Dedifferentiated amniotic fluid mesenchymal stem cell (primary cell): ENCODE measurements around the gene FAXDC2.

Source experiments
- DNase-seq: peaks from one replicate; pipeline ENCODE4 v3.0.0-alpha.2; 2016; ENCODE audit errors: extremely low spot score

The FAXDC2 gene

DNA sequence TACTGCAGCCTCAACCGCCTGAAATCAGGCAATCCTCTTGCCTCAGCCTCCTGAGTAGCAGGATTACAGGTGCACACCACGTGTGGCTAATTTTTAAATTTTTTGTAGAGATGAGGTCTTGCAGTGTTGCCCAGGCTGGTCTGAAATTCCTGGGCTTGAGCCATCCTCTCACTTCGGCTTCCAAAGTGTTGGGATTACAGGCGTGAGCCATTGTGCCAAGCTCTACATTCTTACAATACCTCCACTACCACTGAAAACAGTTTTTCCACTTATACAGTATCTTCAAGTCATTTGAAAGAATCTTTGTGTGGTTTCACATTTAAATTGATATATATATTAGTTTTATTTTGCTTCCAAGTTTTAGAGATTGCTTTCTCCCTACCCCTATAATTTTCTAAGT, 52.6 kb downstream of the FAXDC2 start:
- no peak for DNase-seq

DNA sequence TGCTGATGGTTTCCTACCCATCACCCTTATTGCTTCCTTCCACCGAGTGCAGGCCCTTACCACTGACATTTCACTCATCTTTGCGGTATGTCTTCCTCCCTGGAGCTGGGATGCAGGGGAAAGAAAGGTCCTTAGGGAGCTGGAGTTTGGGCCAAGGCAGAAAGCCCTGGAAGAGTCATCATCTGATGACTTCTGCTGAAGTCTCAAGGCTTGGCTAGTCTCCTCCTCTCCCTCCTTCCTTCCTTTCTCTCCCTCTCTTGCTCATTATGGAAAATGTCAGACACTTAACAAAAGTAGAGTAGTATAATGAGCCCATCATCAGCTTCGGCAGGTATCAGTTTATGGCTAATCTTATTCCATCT, 55.2 kb downstream of the FAXDC2 start:
- no peak for DNase-seq

DNA sequence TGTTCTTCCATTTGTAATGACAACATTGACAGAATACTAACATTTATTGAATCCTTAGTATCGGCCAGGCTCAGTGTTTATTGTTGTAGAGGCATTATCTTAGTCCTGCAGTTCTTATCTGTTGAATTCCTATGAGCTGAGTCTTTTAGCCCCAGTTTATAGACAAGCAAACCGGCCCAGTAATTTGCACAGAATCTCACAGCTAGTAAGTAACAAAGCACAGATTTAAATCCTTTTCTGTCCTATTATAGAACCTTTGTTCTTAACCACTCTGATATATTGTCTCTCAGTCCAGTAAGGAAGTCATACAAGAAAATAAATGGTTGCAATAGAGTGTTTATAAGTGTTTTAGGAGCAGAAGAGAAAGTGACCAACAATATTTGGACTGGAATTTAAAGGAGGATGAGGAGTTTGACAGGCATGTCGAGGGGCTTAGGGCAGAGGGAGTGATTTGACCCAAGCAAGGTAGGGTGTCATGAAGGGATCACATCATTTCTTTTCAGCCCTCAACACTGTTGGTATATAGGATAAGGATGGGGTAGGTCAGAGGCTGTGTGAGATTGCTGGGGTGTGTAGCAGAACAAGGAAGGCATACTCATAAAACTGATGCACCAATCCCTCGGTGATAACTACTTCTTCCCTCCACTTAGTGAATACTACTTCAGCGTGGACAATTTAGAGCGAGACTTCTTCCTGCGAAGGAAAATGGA, 55.7 kb downstream of the FAXDC2 start:
- DNase-seq: no peak

DNA sequence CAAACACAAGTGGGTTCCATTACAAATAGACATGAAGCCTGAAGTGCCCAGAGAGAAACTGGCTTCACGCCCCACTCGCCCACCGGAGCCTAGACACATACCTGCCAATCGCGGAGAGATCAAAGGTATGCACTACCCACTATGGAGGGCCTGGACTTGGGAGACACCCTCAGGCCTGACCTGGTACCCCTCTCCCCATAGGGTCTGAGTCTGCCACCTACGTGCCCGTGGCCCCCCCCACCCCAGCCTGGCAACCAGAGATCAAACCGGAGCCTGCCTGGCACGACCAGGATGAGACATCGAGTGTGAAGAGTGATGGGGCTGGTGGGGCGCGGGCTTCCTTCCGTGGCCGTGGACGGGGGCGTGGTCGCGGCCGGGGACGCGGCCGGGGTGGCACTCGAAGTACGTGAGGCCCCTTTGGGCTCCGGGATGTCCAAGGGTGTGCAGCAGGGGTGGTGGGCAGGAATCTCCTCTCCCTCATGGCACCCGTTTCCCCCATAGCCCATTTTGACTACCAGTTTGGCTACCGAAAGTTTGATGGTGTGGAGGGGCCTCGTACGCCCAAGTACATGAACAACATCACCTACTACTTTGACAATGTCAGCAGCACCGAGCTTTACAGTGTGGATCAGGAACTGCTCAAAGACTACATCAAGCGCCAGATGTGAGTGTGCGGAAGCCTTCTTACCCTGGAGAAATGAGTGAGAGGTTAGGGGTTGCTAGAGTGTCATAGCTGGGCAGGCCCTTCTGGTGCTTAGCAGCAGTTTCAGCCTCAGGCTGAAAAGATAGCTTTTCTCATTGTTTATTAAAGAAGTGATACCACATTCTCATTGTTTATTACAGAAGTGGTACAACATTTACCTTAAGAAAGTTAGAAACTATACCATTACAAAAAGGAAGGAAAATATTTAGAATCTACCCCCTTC, 56.5 kb downstream of the FAXDC2 start:
- no peak for DNase-seq

DNA sequence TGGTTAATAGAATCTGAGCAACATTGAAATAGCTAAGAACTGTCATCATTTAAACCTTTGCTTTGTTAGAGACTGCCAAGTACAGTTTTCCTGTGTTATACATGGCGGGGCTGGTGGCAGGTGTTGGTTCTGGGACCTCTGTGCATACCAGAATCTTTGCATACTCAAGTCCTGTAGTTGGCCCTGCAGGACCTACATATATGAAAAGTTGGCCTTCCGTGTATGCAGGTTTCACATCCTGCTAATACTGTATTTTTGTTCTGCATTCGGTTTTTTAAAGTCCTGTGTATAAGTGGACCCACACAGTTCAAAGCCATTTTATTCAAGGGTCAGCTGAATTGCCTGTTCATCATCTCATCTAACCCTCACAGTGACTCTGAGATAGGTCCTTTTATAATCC, 58.9 kb downstream of the FAXDC2 start:
- no peak for DNase-seq

DNA sequence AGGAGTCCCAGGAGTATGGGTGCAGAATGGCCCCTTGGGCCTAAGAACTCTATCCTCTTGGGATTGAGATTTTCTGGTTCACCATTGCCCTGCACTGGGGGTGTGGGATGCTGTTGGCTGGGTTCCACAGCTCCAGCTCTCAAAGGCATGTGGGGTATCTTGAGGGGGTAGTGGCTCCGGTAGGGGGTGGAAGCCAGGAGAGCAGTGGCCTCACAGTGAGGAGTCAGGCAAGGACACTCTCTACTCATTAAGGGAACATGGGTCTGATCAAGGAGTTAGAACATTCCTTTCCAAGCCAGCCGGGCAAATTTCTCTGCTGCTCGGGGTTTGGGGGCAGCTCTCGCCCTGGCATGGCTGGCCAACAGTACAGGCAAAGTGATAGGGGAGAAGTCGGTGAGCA, 62.2 kb downstream of the FAXDC2 start:
- no peak for DNase-seq

DNA sequence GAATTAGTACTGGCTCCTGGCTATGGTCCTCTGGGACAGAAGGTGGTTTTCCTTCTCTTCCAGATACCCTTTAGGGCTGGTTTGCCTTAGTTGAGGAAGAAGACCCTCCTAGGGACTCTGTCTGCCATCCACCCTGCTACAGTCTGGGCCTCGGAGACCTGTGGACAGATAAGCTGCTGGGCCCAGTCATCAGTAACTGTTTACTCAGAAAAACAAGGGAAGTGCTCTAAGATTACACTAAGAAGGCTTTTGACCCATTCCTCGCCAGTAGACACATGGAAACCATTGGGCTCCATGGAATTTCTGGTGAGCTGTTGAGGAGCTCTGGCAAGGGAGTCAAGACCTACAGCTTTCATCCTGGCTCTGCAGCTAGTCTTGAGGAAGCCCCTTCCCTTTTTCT, 64.0 kb downstream of the FAXDC2 start:
- no peak for DNase-seq

DNA sequence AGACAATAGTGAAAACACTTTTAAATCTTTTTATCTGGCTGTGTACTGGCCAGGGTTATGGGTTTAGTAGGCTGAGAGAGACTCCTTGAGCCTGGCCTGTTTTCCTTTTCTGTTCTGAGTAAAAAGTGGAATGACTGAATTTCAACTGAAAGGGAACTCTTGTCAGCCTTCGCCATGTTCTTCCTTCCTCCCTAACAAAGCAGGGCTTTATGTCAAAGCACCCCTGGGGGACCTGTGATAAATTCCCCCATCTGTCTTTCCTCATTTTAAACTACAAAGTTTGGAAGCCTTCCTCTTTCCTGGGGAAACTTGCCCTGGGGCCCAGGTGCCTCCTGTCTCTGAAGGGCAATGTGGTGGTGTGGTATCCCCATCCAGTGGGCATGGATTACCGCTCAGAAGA, 65.5 kb downstream of the FAXDC2 start:
- no peak for DNase-seq

DNA sequence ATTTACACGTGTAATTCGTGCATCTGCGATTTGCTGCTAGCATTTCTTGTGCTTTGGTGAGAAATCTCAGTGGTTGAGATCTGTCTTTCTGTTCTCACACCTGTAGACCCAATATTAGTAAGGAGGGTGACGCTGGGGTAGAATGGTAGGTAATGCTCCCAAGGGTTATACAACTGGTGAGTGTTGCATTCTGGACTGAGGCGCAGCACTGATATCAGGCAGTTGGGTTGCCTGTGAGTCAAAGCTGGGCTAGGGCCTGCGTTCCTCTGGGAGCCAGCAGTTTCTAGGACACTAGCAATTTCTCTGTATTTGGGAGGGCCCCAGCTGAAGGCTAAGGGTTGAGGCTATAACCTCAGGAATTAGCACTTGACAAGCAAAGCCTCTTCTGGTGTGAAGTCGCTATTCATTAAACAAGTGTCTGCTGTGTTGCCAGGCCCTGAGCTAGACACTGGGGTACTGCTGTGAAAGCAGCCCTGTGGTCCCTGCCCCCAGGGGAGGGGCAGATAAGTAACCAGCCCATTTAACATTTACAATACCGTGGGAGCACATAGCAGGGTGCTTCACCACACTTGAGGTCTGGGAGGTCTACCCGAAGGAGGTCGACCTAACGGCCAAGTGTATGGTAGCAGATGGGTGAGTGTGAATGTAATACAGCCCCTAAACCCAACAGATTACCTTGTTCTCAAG, 66.5 kb downstream of the FAXDC2 start:
- no peak for DNase-seq

DNA sequence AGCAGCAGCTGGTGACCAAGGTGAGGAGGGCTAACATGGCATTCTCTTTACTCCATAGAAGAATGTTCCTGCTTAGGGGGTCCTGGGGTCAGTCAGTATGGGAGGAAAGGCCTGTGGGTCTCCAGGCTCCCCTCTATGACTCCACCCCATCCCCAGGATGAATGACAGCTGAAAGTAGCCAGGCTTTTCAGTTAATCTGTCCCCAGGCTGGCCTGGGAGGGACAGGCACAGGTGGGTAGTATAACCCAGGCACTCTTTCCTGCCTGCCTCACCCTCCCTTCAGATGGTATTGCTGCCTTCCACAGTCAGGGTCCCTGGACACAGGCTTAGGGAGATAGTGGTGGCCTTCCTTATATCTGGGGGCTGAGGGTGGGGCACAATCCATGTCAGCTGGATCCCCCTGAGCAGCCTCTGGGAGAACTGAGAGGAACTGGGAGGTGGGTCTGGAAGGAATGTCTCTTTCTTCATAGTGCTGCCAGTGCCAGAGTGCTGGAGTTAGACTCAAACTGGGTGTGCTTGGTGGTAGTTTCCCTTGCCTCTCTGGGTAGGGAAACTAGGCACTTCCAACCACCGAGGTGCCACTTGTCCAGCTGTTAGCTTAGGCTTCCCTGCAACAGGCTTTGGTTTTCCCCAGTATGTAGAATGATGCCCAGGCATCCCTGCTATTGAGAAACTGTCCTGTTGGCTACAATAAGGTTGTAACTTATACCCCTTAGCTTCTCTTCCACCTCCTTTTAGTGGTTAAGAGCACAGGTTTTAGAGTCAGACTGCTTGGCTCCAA, 67.4 kb downstream of the FAXDC2 start:
- no peak for DNase-seq

DNA sequence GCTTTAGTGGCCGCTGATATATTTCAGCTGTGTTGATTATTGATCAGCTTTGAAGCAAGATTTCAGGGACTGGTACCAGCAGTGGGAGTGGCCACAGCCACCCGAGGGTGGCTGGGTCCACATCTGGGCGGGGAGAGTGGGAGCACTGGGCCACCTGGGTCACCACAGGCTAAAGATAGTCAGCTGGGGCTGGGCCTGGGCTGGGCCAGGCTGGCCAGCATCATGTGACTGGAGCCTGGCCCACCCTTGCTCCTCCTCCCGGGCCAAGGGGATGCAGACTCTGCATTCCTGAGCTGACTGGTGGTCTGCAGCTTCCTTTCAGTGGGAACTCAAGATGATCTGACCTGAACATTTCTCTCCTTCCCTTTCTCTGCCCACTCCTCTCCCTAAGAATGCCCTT, 68.1 kb downstream of the FAXDC2 start:
- no peak for DNase-seq

DNA sequence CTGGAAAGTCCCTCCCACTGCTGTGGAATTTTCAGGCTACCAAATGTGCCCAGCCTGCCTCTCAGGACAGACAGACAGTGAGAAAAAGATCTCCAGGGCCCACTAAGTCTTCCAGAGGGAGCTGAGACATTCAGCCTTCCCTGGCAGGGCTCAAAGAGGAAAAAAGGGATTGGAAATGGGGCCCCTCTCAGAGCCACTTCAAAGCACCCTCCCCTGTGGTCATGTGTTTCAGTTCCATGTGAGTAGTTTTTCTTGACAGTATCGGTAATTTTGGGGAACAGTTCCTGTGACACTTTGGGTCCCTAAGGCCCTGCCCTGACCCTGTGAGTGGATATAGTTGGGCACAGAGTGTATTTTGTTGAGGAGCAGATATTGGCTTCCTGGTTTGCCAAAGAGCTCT, 70.3 kb downstream of the FAXDC2 start:
- DNase-seq: no peak

DNA sequence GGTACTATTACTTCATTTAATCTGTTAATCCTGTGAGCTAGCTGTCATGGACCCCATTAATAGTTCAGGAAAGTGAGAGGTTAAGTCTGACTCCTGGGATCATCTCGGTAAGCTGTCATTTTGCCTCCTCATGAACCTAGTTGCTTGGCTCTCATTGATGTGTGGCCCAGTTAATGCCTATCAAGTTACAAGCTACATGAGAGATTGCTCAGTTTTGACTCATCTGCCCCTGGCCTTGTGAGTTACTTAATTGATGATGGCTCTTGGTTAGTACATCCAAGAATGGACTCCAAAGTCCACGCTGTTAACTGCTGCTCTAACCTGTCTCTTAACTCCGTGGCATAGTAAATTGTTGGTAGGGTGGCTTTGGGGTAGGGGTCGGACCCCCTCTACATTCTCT, 71.3 kb downstream of the FAXDC2 start:
- peak; percentile 50 for DNase-seq

DNA sequence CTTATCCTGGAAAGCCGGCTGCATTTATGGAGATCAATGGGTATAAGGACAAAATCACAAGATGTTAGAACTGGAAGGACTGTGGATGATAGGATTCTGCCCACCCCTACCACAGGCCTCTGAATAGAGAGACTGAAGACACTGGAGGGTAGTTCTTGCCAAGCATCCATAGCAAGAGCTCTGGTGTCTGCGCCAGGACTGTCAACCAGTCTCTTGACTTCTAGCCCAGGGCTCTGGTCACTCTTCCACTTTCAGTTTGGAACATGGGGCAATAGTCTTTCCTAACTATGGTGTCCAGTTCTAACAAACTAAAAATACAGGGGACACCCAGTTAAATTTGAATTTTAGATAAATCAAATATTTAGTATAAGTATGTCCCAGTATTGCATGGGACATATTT, 71.9 kb downstream of the FAXDC2 start:
- no peak for DNase-seq

DNA sequence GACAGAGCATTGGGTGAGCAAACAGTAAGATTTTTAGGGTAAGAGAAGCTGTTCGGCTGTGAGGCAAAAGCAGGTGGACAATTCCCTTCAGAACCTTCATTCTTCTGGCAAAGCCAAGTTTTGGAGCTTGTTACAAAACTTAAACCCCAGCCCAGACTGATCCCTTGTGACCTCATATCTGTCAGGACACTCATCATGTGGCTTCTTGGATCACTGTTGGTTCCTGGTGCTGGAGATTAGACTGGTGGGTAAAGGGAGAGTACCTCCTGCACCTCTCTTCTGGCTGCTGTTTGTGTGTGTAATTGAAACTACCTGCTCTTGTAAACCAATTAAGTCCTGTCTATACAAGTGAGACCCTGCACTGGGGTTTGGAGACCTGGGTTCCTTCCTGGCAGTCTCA, 74.2 kb downstream of the FAXDC2 start:
- no peak for DNase-seq

DNA sequence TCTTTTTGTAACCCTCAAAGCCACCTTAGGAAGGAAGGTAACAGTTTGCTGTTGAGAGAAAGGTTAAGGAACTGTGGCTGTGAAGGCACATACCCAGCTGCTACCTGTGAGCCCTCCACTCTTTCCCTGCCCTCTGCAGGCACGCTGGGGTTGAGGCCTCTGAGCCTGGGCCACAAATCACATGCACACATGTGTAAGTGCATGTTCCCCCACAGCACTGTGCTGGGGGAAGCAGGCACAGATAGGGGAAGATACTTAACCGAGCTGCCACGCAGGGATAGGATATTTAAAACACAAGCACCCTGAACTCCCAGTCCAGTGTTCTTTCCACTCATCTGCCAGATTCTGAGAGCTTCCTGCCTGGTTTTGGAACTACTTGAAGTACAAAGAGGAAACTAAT, 77.1 kb downstream of the FAXDC2 start:
- no peak for DNase-seq

DNA sequence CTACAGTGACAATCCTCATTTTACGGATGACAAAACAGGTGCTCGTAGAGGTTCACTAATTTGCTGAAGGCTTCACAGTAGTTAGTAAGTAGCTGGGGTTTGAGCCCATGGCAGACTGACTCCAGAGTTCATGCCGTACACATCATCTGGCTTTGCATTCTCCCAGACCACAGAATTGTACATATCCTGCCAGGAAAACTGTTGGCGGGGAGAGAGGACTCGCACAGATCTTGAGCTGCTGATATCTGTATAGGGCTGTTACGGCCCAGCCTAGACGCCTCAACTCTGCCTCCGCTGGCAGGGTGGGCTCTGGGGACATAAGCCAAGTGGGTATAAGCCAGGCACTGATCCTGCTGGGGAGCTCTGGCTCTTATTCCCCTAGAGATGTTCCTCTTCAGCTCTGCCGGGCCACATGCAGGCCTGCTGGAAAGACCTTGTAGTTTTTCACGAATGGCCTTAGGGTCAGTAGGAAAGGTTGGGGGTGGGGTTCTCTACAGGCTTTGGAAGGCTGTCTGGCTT, 79.0 kb downstream of the FAXDC2 start:
- peak; percentile 89 for DNase-seq

DNA sequence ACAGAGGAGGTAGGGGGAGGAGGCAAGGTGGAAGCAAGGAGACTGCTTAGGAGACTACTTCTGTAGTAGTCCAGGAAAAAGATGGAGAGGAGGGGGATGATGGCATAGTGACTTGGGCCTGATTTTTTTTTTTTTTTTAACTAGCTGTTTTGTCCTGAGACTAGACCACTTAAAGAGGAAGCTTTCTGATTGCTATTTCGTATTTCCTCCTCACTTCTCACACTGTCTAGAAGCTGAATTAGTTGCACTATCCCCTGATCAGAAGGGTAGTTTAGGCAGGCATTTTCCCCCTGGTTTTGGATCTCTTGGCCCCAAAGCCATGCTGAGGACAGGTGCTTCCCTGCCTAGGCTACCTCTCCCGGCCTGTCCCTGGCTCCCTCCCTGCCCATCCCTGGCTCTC, 80.3 kb downstream of the FAXDC2 start:
- no peak for DNase-seq
